Tongue (tissue), 2 donors: ENCODE measurements around the gene MIER1. TPM values are rescaled to one million over a fixed set of nuclear protein-coding genes. Genes with fewer than 3 reads are reported as not detected.
A peak's percentile ranks its signal among the peaks of the same experiment; 100 is the strongest.
"Not testable (repeated sequence)": the region's sequence is repeated elsewhere in the genome, so short reads cannot be mapped to it uniquely, and the experiment has no call there.

Source experiments
- DNase-seq: peaks from one replicate; pipeline ENCODE4 v3.0.0-alpha.2; 2015
- total RNA-seq: library from RNA; depleted of rRNA; stranded (reverse); fragments of >200 nt; gene quantifications from one replicate; pipeline ENCODE4 v1.2.3, GENCODE V29; 2014

The MIER1 gene
- 34.5 TPM for total RNA-seq

- DNase-seq = peak; percentile 99
Observed at GRCh38 chr1:66924756-66925557, at the start of gene MIER1, which contains the start of gene DNAI4. Gene MIER1, plus strand, starts transcription at chr1:66924990. Its CDS starts 39 bp downstream, at chr1:66925029. Gene DNAI4, minus strand, starts transcription at chr1:66924856. Its CDS starts 25 bp downstream, at chr1:66924831.

GRCh38 chr1:66876664-66877063 is 48.1 kb upstream of the MIER1 start:
- DNase-seq = no peak

GRCh38 chr1:66889030-66889429 is 35.8 kb upstream of the MIER1 start:
- DNase-seq = no peak

- DNase-seq = no peak
Observed at GRCh38 chr1:66890621-66891020, 34.2 kb upstream of the MIER1 start.

DNA sequence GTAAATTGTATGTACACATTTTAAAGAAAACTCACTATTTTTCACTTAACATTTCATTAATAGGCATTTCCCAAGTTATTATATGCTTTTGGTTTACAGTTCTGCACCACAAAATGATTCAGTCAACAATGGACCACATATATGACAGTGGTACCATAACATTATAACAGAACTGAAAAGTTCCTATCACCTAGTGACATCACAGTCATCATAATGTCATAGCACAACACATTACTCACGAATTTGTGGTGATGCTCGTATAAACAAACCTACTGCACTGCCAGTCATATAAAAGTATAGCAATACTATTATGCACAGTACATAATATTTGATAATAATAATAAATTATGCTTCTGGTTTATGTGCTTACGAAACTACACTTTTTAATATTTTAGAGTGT is 31.1 kb upstream of the MIER1 start:
- no peak for DNase-seq

DNA sequence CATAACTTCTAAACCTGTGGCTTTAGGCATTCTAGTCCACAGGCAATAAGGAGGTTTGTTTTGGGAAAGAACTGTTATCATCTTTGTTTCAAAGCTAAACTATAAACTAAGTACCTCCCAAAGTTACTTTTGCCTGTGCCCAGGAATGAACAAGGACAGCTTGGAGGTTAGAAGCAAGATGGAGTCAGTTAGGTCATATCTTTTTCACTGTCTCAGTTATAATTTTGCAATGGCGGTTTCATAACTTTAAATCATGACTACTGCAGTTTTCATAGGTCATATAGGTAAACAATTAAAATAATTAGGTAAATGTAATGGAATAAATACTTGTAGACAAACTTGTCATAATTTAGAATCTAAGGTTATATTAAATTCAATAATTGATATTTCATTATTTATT is 9.6 kb upstream of the MIER1 start:
- DNase-seq = not testable (repeated sequence)

GRCh38 chr1:66916320-66916719 is 8.5 kb upstream of the MIER1 start:
- DNase-seq = no peak

DNA sequence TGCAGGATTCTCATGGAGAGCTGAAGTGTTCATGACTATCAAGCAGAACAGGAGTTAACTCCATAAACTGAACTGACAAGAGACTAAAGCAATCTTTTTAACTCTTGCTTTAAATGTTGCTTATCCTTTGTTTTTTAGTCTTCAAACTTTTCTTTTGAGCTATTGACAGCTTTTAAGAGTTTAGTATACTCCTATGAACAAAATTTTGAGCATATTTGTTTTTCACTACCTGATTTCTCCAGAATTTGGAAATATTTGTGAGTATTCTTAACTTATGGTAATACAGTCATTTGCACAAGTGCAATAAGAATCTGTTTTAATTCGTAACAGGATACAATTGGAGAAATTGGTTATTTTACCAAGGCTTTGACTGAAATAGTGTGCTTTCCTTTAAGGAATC is 7.3 kb upstream of the MIER1 start:
- no peak for DNase-seq

- no peak for DNase-seq
Observed at GRCh38 chr1:66919063-66919462, 5.7 kb upstream of the MIER1 start.

- DNase-seq = no peak
Observed at GRCh38 chr1:66919828-66920227, 5.0 kb upstream of the MIER1 start.

- no peak for DNase-seq
Observed at GRCh38 chr1:66920543-66920942, 4.2 kb upstream of the MIER1 start.

- DNase-seq = no peak
Observed at GRCh38 chr1:66925558-66925910, 744 bp downstream of the MIER1 start.

DNA sequence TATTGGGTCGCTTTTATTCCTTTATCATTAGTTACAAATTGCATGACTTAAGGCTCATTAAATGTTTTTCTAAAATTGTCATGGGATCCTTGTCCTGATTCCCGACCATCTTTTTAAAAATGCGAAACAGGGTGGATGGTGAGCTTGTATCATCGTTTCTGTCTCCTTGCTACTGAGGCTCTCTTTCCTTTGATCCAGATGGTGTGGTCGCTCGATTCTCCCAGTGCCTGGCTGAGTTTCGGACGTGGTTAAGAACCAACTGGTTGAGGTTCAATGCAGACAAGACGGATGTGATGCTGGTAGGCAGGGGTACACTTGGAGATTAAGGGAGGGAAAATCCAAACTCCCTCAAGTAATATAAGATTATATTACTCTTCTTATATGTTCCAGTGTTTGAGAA is 1.2 kb downstream of the MIER1 start:
- DNase-seq = peak; percentile 11

GRCh38 chr1:66927528-66927927 is 2.7 kb downstream of the MIER1 start:
- DNase-seq = no peak

DNA sequence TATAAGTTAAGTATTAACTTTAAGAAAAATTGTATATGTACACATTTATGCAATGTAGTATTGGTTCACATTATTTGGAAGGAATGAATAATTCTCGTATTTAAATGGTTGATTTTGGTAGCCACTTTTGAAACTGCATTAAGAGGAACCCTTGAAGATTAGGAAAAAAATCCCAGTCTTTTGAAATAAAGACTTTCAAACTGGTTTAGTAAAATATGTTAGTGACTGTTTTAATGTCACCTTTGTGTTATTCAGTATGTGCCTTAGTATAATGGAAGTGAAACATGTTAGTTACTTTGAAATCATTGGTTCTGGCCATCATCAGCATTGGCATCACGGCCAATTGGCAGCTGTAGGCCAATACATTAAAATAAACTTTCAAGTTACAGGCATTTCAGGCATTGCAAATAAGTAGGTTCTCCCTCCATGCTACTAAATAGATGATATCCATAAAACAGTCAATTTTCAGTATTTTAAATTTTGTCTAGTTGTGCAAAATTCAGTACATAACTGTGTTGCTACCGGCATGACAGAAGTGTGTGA is 4.4 kb downstream of the MIER1 start:
- no peak for DNase-seq

- DNase-seq = no peak
Observed at GRCh38 chr1:66929691-66929998, 4.9 kb downstream of the MIER1 start.

GRCh38 chr1:66929999-66930822 is 5.4 kb downstream of the MIER1 start:
- DNase-seq = peak; percentile 97

DNA sequence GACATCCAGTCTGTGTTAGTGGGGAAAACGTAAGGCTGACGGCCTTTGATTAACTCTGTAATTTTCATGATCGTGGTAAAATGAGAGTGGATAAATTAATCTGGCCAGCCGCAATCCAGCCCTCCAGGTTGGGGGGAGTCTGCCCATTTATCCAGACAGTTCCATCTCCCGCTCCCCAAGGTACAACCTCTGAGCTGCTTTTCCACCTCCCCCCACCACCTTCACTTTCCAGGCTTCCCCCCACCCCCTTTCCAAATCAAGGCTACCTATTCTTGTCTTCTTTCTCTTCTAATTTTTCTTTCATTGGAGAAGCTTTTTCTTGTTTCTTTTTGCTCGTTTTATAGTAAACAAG is 6.0 kb downstream of the MIER1 start:
- DNase-seq = no peak

- peak; percentile 11 for DNase-seq
Observed at GRCh38 chr1:66931590-66931989, 6.8 kb downstream of the MIER1 start.

GRCh38 chr1:66932291-66932690 is 7.5 kb downstream of the MIER1 start:
- DNase-seq = no peak

DNA sequence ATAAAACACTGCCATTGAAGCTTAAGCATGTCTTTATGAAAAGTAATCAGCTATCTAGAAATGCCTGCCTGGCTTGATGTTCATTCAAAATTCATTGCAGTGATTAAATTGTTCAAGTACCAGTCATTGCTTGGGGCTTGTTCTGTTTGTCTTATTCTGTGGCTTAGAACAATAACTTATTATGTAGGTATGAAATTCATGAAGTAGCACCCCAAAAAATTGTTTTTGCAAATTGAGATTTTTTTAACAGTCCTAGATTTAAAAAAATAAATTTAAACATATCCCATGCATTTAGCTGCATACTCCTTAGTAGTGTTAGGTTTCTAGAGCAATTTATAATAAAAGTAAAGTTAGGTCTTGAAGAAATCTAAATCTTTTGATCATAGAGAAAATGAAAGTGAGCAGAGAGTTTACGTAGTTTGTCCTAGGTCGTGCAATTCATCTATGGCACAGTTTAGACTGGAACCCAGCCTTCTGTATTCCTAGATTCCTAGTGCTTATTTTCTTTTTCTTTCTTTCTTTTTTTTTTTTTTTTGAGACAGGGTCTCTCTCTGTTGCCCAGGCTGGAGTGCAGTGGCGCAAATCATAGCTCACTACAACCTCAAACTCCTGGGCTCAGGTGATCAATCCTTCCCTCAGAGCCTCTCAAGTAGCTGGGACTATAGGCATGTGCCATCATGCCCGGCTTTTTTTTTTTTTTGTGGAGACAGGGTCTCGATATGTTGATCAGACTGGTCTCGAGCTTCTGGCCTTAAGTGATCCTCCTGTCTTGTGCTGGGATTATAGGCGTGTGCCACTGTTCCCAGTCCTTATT is 9.3 kb downstream of the MIER1 start:
- DNase-seq = no peak

- DNase-seq = no peak
Observed at GRCh38 chr1:66937529-66938234, 12.9 kb downstream of the MIER1 start.
